GM18868 (cell line): ENCODE results near the gene SLC25A21.
A peak's percentile ranks its signal among the peaks of the same experiment; 100 is the strongest.

Experiments
- ATAC-seq: cut with Tn5 transposase; IDR thresholded peaks from one replicate; pipeline ENCODE4 v1.9.1; 2021; ENCODE audit warnings: mild to moderate bottlenecking, moderate library complexity; ENCODE audit not compliant: unreplicated experiment

SLC25A21 gene

DNA sequence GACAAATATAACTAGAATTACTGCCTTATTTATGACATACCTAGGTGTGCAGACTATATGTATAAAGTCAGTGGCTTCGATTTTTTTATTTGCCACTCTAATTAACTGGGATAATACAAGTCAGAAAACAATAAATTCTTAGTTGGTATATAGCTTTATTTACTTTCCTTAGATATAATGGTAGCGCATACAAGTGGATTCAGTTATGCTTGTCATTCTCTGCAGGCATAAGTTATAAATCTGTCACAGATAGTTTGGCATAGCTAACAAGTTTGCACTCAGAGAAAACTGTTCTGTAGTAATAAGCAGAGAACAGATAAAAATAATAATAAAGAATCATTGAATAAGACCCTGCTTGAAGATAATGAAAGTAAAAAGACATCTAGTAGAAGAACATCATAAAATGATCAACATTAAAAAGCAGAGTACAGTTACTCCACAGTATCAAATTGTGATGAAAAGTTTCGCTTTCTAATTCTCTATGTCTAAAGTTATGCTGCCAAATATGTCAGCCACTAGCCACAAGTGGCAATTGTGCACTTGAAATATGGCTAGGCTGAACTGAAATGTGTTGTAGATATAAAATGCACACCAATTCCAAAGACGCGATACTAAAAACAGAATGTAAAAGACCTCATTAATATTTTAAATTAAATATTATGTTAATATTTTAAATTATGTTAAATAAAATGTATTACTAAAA lies 224.1 kb downstream of the SLC25A21 start:
- ATAC-seq: no peak

DNA sequence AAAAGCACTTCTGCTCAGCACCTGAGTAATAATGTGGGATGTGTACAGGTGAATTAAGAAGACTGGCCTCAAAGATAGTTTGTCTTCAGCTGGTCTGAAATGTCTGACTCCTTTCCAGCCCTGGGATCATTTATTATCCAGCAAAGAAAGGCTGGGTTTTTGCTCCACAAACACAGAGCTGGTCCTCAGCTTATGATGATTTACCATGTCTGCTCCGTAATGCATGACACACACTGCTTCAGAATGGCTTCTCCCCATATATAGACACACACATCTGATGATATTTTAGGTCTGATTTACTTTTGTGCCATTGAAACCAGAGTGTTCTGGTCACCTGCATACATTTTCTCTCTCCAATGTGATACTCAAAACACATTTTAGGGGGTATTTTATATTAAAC lies 225.0 kb downstream of the SLC25A21 start:
- no peak for ATAC-seq

DNA sequence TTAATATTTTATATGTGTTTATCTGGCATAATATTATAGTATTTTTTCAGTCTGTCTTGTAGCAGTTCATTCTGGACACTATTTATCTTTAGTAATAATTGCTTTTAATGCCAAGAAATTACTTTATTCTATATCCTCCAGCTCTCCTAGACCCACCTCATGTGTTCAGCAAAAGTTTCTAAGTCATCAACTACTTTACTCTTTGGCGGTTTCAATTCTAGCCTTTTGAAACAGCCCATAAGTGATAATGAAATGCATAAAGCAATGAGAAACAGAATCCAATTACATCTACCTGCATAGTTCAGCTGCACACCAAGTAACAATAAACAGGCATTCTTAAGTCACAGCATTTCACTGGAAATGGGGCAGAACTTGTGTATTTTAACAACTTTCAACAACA lies 225.5 kb downstream of the SLC25A21 start:
- ATAC-seq: no peak

DNA sequence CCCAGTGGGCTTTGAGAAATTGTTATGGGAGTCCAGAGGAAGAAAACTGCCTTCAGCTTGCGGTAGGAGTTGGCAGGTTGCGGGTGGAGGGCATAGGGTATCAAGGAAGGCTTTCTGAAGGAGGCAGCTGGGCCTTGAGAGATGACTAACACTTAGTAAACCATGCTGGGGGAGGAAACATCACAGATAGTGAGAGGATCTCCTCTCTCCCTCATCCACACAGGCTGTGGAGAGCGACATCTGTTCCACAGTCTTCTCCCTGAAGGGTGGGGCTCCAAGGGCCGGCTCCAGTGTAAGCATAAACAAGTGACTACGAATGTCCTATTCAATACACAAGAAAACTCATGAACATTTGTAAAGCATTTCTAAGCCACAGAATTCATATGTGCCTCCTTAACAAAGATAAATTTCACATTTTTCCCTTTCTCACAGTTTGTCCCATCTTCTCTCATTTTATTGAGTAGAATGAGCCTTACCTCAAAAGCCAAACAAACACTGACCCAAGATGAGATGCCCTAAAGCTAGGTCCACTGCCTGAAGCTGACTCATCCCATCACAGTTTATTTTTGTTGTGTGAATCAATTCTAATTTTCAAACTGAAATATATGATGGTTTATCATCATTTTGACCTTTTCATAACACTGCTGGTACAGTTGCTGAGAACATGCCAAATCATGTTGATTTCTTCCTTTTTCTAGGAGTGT lies 227.9 kb downstream of the SLC25A21 start:
- ATAC-seq: no peak

DNA sequence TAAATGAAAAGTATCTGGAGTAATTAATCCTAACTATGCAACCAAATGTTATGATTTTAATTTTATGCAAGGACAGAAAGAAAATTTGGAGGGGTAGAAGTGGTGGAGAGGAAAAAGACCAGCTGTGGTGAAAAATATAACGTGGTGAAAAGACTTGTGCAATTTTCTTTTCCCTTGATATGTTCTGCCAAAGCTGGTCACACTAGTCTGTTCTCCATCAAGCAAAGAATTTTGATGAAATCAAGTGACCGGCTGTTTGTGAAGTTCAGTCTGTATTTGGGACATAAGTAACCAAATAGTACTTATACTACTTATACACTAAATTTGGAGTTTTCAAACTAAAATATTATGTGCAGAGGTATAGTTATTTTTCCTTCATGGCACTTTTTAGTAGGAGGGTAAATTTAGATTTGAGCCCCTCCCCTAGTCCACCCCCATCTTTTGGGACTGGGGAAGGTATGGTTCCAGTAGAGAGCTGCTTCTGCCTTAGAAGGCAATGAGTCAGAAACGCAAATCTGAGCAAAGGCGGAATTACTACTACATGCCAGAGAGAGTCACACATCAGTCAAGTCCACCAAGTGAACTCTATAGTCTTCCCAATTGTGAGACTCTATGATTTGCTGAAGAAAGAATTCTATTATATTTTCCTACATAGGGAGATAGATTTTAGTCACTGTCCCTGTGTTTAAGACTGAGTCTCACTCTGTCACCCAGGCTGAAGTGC lies 229.7 kb downstream of the SLC25A21 start:
- no peak for ATAC-seq

DNA sequence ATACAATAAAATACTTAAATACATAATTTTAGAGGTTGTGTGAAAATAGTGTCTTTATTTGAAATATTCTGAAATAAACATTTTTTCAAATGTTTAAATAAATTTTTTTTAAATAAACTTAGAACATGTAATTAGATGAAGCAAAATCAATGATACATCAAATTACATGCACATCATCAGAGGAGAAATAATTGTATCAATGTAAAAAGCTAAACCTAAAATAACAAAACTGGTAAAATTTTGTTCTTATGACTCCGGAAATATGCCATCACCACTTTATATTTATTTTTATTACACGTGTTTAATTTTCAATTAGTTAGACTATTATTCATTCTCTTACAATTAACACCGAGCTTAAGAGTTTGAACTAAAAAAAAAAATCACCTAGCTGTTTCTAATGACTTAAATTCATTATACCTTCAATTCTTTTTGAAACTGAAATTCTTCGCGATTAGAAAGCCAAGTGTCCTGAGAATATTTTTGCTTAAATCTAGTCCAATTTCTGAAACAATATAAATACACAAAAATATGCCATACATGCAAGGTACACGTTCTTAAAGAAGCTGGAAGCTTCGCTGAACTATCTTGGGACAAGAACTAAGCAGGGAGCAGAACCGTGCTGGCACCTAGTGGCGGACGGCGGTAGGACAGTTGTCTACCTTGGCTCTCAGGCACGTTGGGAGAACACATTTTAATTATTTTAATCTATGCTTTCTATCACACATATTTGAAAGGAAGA lies 230.5 kb downstream of the SLC25A21 start:
- peak; percentile 98 for ATAC-seq

DNA sequence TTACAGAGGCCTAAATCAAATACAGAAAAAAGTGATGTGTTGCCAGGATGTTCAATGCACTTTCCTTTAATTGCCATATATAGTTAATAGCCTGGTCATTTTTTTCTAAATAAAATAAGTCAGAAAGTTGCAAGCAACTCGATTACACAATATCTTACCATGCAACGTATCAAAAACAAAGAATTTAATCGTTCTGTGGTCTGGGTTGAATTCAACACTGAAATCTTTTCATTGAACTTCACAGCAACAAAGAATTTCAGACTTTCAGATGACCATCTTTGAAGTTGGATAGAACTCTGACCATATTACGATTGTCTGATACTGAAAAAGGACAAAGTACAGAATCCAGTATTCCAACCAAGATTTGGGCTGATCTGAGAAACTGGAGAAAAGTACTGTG lies 231.9 kb downstream of the SLC25A21 start:
- no peak for ATAC-seq

DNA sequence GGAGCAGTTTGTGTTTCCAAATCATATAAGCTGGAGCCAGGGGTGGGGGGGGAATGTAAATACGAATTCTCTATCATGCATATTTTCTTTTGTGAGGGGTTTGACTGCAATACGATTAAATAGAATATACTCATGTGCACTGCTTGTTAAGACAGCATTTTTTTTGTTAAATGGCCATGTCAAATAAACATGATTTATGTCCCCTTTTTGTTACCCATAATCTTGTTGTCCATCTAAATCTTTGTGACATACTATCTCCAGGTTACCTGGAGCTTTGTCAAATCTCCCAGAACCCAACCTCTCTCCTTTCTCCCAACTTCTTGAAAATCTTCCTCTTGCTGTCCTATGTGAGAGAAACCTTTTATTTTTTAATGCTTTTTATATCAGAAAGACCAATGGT lies 233.1 kb downstream of the SLC25A21 start:
- ATAC-seq: no peak

DNA sequence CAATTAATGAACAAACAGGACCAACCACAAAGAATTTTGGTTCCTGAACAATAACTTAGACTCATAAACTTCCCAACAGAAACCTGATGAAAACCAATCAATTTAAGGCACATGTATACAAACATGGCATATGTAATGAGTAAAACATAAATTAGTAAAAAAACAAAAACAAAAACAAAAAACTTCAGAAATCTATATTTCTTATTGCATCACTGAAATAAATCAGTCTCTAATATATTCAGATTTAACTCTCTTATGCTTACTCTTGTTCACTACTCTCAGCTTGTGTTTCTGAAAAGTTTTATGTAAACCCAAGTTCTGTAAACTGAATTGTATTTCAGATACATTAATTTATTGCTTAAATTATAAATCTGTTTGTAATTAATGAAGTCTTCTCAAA lies 233.7 kb downstream of the SLC25A21 start:
- no peak for ATAC-seq

DNA sequence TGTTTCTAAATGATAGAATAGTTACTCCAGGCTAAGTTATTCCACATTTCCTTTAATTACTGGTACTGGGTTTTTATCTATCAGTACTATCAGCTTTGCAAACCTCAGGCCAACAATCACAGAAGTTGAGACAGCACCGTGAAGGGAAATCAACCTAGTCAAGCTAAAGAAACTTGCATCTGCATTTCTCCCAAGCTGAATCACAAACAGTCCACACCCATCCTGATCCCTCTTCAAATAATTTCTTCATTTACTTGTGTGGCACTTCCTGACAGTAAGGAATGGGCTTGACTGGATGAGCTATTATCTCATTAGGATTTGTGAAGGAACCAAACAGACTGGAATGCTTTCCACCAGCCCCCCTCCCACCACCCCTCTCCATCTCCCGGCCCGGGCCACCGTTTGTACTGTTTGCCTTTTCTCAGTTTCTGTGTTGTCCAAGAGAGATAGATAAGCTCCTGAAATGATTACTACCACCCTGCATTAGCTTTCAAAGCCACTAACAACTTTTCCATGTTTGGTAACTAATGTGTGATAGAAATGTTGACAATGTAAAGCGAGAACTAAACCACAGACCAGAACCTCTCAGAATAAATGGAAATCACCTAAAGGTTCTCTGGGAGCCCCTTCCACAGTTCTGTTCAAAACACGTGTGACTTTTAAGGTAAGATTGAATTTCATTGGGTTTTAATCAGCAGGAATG lies 236.3 kb downstream of the SLC25A21 start:
- no peak for ATAC-seq

DNA sequence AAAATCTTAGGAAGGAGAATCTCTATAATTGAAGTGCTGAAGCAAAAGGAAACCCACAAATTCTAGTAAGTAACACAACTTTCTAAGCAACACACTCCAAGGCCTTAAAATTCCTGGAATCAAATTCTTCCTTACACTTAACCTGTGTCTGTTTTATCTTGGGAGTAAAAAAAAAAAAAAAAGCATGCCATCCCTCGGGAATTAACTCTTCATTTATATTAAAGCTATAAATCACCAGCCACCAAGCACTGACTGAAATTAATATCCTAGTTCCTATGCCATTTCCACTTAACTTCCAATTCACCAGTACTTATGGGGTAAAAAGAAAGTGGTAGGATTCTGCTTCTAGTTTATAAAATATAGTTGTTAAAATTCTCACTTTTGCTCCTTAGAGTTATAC lies 238.1 kb downstream of the SLC25A21 start:
- no peak for ATAC-seq

DNA sequence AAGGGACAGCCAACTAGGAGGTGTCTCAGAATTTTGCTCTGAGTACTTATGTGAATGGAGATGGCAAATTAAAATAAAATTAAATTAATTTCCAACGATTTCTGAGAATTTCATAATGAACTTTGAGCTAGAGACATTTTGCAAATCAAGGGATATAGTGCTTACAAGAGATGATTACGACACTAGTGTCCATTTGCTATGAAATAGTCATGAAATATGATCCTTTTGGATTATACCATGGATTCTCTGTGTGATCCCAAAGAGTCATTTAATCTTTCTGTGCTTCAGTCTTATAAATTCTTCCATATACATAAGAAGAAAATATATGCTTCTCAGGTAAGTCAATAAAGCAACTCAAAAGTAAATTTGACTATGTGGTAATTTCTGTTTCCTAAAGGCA lies 240.6 kb downstream of the SLC25A21 start:
- no peak for ATAC-seq

DNA sequence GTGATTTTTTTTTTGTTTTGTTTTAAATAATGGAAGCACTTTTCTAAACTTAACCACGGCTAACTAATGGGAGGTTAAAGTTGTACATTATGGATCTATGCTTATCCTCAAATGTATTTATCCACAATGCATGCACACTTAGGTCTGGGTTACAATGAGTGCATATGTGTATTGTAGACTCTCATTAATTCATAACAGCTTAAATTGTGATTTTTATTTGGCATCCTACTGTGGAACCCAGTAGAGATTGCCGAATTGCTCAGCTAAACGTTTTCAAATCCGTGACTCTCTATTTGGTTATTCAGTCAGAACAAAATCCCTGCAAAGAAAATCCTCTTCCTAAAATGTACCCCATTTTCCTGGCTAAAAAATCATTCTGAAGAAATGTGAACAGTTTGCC lies 244.0 kb downstream of the SLC25A21 start:
- no peak for ATAC-seq

DNA sequence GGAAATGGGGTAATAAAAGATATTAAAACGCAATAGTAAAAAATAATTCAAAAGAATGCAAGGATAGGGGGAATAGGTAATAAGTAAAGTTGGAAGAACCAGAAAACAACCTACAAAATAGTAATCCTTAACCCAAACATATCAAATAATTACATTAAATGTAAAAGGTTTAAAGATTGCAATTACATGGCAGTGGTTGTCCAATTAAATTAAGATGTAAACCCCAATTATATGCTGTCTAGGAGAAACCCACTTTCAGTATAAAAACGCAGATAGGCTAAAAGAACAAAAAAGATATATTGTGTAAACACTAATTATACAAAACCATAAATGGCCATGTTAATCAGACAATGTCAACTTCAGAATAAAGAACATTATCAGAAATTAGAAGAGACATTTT lies 247.3 kb downstream of the SLC25A21 start:
- ATAC-seq: no peak

DNA sequence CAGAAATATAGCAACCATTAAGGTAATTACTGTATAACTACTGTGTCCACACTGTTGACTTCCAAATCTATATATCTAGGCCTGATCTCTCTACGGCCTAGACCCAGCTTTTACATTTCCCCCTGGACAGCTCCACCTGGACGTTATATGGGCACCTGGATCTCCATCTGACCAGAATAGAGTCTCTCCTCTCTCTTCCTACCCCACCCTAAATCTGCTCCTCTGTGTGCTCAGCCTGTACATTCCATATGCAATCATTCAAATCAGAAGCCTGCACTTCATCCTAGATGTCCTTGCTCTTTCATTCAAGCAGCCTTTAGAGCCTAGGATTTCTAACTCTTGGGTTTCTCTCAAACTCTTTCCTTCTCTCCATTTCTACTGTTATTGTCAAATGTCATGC lies 255.7 kb downstream of the SLC25A21 start:
- ATAC-seq: no peak

DNA sequence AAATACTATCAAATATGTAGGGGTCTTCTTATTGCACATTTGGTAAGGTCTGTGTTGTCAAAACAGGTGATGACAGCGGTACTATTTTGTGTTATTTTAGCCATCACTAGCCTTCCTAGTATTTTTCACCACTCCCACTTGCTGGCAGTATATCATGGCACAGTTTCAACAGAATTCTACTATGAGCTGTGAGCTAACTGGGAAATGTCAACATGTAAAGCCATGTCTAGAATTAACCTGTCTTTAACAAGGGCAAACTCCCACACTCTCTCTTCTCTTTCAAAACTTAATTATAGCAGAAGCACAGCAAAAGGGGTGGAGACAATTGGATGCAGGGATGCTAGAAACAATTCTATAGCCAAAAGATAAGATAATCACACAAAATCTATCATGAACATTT lies 257.3 kb downstream of the SLC25A21 start:
- ATAC-seq: no peak

DNA sequence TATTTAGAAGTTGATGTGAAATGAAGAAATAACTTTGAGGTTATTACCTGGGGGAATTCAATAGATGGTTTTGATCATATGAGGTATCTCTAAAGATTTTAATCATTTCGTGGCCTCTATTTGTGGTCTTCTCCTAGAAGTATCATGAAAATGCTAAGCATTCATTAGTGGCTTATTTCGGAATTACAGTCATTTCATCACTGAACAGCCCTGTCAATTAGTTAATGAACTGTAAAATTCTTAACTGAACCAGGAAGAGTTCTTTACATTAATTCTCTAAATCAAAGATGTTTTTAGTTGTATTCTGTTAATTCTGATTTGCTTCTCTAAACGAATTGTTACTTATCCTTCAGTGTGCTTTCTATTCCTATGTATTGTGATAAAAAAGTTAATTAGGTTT lies 261.8 kb downstream of the SLC25A21 start:
- no peak for ATAC-seq

DNA sequence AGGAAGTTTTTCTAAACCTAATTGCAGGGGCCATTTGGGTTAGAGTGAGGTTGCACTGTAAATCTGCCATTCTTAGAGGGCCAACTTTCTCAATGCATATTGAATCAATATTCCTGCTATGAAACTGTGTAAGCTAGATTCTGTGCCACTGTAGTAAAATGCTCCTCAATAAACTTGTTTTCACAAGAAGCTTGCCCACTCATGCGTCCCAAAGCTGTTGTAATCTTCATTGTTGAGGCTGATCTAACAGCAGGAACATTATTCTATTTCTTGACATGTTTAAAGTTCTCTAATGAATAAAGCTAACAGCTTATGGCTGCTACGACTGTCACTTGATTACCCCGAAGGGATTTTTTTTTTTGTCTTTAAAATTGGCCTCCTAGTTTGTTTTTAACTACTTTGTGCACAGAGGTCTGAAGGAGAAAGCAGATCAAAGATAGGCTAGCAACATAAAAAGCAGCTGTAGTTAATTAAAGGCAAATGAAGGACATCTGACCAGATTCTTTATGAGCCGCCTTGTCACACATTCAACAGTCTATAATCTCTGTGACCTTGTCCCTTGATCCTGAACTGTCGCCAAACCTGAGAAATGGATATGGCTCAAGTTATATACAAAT lies 267.0 kb downstream of the SLC25A21 start:
- no peak for ATAC-seq

DNA sequence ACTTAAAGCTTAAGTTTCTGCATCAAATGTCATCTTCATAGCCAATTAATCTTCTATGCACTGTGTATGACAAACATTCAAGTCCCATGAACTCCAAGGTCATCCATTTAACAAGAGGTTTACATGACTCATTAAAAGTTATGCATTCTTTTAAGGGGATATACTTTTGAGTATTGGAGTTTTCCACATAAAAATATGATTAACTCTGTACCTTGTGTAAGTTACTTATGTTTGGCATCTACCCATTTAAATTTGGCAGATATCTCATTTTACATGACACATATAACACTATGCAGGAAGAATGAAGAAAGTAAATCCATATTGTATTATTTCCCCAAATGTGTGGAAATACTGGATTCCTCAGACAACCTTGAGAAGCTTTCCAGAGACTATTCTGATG lies 270.5 kb downstream of the SLC25A21 start:
- ATAC-seq: no peak

DNA sequence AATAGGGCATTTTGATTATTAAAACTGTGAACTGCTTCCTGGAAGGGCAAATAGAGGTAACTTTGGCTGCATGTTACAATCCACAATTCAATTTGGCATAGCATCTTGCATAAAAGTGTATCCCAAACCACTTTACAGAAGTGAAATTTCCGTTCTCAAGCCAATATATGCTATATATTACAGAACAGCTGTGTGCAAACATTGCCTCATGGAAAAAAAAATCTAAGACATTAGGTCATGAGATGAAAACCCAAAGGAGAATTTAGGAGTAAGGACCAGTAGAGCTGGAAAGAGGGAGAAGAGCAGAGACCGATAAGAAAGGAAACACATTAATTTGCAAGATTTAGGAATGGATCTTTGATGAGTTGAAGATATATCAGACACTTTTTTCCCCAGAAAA lies 271.6 kb downstream of the SLC25A21 start:
- ATAC-seq: no peak
